ENCODE data around the gene CCDC8.

DNA sequence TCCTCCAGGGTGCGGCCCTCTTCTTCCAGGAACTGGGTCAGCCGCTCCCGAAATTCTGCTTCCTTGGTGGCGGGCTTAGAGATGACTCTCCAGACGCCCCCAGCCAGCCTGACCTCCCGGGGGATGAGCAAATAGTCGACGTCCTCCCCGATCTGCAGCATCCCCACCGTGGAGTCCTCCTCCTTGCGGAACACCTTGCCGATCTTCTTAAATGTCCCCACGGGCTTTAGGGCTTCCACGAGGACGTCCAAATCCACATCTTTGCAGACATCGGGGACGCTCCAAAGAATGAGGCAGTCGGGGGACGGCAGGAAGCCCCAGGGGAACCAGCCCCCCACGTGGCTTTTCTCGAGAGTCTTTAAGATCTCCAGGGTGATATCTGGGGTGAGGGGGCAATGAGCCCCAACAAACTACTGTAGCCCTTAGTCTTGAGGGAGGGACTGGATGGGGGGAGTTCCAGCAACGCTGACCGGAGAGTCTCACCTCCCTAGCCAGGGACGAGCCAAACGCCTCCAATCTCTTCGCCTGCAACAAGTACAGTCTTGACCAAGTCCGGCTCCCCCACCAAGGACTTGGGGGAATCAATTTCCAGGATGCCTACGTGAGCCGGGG lies 608 bp downstream of the CCDC8 start:
- TF ChIP-seq, protein P1, sequence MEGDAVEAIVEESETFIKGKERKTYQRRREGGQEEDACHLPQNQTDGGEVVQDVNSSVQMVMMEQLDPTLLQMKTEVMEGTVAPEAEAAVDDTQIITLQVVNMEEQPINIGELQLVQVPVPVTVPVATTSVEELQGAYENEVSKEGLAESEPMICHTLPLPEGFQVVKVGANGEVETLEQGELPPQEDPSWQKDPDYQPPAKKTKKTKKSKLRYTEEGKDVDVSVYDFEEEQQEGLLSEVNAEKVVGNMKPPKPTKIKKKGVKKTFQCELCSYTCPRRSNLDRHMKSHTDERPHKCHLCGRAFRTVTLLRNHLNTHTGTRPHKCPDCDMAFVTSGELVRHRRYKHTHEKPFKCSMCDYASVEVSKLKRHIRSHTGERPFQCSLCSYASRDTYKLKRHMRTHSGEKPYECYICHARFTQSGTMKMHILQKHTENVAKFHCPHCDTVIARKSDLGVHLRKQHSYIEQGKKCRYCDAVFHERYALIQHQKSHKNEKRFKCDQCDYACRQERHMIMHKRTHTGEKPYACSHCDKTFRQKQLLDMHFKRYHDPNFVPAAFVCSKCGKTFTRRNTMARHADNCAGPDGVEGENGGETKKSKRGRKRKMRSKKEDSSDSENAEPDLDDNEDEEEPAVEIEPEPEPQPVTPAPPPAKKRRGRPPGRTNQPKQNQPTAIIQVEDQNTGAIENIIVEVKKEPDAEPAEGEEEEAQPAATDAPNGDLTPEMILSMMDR (IDR thresholded peaks at IDR 0.05), result no peak
- TF ChIP-seq POLR2A (IDR thresholded peaks at IDR 0.05) (no peak), POLR2AphosphoS5 (IDR thresholded peaks at IDR 0.05) (no peak), EP300 (IDR thresholded peaks at IDR 0.05) (no peak)
